ENCODE data around the gene PIGB. TPM values are rescaled to one million over a fixed set of nuclear protein-coding genes. Genes with fewer than 3 reads are reported as not detected.
A peak's percentile ranks its signal among the peaks of the same experiment; 100 is the strongest.
"Not testable (repeated sequence)": the region's sequence is repeated elsewhere in the genome, so short reads cannot be mapped to it uniquely, and the experiment has no call there.

The PIGB gene
- total RNA-seq, 1 donor from 2014 or later = 9.1 TPM

GRCh38 chr15:55297315-55297714 lies 21.7 kb upstream of the PIGB start:
- no peak for DNase-seq (ENCODE audit: low read depth in 2 of 2)

DNA sequence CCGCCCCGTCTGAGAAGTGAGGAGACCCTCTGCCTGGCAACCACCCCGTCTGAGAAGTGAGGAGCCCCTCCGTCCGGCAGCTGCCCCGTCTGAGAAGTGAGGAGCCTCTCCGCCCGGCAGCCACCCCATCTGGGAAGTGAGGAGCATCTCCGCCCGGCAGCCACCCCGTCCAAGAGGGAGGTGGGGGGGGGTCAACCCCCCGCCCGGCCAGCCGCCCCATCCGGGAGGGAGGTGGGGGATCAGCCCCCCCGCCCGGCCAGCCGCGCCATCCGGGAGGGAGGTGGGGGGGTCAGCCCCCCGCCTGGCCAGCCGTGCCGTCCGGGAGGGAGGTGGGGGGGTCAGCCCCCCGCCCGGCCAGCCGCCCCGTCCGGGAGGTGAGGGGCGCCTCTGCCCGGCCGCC lies 16.2 kb upstream of the PIGB start:
- not testable (repeated sequence) for DNase-seq (ENCODE audit: low read depth in 2 of 2)

GRCh38 chr15:55319537-55320237 lies 665 bp downstream of the PIGB start:
- DNase-seq (ENCODE audit: low read depth in 2 of 2) = no peak

- no peak for DNase-seq (ENCODE audit: low read depth in 2 of 2)
Measured at GRCh38 chr15:55320238-55320550, 1.2 kb downstream of the PIGB start.

GRCh38 chr15:55320963-55321362 lies 1.9 kb downstream of the PIGB start:
- DNase-seq (ENCODE audit: low read depth in 2 of 2) = no peak

DNA sequence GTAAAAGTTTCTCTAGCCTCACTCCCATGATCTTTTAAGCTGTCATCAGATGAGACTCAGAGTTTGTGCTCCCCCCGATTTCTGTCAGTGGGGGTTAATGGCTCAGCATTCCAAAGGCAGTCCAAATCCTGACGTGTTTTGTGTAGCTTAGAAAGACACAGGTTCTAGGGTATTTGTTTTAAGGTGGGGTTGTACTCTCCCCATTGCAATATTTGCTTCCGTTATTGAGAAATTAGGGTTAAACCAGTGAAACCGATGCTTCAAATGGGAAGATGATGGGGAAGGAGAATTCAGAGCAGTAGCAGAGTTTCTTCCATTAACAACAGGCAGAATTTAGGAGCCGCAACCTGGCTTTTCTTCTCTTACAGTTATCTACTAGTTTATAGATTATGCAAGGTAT lies 3.4 kb downstream of the PIGB start:
- no peak for DNase-seq (ENCODE audit: low read depth in 2 of 2)

DNA sequence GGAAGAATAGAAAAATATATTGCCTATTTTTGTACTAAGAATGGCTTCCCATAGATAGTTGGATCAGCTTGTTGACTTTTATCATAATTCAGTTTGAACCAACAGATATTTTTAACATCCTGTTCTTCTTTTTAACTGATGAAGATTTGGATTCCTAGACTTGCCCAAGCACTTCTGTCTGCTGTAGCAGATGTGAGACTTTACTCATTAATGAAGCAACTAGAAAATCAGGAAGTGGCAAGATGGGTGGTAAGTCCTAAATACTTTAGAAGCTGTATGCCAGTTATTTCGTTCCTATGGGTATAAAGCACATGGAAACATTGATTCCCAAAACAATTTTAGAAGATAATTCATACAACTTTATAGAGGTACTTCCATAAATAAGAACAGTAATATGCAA lies 8.4 kb downstream of the PIGB start:
- no peak for DNase-seq (ENCODE audit: low read depth in 2 of 2)

- DNase-seq (ENCODE audit: low read depth in 2 of 2) = no peak
Measured at GRCh38 chr15:55334371-55334770, 15.3 kb downstream of the PIGB start.

GRCh38 chr15:55334997-55335396 lies 16.0 kb downstream of the PIGB start:
- DNase-seq (ENCODE audit: low read depth in 2 of 2) = no peak

DNA sequence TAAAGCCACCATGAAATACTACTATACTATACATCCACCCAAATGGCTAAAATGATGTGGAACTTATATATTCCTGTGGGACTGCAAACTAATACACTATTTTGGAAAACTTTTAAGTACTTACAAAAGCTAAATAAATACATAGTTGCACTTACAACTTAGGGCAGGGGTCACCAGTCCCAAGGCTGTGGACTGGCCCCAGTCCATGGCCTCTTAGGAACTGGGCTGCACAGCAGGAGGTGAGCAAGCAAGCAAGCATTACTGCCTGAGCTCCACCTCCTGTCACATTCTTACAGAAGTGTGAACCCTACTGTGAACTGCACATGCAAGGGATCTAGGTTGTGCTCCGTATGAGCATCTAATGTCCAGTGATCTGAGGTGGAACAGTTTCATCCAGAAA lies 18.1 kb downstream of the PIGB start:
- DNase-seq (ENCODE audit: low read depth in 2 of 2) = no peak

- DNase-seq (ENCODE audit: low read depth in 2 of 2) = no peak
Measured at GRCh38 chr15:55343168-55343567, 24.1 kb downstream of the PIGB start.

GRCh38 chr15:55344206-55344605 lies 25.2 kb downstream of the PIGB start:
- DNase-seq (ENCODE audit: low read depth in 2 of 2) = no peak

DNA sequence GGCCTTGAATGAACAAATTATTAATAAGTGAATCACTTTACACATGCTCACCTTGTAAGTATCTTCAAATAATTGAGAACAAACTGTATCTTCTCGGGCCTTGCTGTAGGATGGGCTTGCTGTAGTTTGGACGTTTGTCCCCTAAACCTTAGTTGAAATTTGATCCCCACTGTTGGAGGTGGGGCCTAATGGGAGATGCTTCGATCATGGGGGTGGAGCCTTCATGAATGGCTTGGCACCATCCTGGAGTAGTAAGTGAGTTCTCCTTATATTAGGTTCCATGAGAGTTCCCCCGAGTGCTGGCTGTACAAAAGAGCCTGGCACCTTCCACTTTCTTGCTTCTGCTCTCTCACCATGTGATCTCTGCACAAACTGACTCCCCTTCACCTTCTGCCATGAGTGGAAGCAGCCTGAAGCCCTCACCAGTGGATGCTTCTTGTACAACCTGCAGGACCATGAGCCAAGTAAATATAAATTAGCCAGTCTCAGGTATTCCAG lies 29.3 kb downstream of the PIGB start:
- no peak for DNase-seq (ENCODE audit: low read depth in 2 of 2)

GRCh38 chr15:55349282-55349681 lies 30.3 kb downstream of the PIGB start:
- no peak for DNase-seq (ENCODE audit: low read depth in 2 of 2)

GRCh38 chr15:55353025-55353424 lies 34.0 kb downstream of the PIGB start:
- DNase-seq (ENCODE audit: low read depth in 2 of 2) = no peak

- DNase-seq (ENCODE audit: low read depth in 2 of 2) = no peak
Measured at GRCh38 chr15:55356985-55357585, 38.1 kb downstream of the PIGB start.

- DNase-seq (ENCODE audit: low read depth in 2 of 2) = peak in 1 of 2 donors; percentile 5
Measured at GRCh38 chr15:55357774-55358173, 38.8 kb downstream of the PIGB start.

- no peak for DNase-seq (ENCODE audit: low read depth in 2 of 2)
Measured at GRCh38 chr15:55358471-55358870, 39.4 kb downstream of the PIGB start.

DNA sequence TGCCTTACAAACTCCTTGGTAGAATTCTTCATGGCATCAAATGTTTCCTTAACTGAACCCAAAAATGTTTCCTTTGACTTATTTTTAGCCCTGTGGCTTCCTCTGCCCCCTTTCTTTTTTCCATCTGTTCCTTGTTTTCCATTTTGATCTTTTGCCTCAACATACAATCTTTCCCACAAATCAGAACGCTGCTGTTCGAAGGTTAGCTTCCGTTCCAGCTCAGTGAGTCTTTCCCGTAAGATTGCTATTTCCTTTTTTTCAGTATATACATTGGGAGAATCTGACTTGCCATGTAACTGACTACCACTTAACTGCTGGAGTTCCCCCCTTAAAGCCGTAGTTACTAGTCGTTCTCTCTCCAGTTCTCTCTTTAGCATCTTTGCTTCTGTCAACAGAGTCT lies 41.2 kb downstream of the PIGB start:
- peak in 1 of 2 donors; percentile 31 for DNase-seq (ENCODE audit: low read depth in 2 of 2)

- no peak for DNase-seq (ENCODE audit: low read depth in 2 of 2)
Measured at GRCh38 chr15:55361048-55361447, 42.0 kb downstream of the PIGB start.

- no peak for DNase-seq (ENCODE audit: low read depth in 2 of 2)
Measured at GRCh38 chr15:55362641-55363040, 43.6 kb downstream of the PIGB start.

DNA sequence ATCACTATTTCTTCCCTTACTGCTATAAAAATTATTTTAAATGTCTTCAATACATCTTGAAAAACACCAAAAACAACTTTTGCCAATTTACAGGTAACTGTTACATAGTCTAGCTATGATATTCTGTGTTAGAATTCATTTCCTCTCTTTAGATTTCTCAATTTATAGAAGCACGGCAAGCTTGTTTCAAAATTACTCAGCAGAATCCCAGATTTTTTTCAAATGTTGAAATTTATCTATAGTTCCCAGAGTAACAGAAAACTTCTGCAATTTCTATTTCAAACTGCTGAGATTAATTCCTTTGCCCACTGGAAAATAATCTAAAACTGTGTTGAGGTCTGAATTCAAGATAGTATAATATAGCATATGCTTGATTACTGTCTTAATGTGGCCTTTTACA lies 48.0 kb downstream of the PIGB start:
- no peak for DNase-seq (ENCODE audit: low read depth in 2 of 2)

DNA sequence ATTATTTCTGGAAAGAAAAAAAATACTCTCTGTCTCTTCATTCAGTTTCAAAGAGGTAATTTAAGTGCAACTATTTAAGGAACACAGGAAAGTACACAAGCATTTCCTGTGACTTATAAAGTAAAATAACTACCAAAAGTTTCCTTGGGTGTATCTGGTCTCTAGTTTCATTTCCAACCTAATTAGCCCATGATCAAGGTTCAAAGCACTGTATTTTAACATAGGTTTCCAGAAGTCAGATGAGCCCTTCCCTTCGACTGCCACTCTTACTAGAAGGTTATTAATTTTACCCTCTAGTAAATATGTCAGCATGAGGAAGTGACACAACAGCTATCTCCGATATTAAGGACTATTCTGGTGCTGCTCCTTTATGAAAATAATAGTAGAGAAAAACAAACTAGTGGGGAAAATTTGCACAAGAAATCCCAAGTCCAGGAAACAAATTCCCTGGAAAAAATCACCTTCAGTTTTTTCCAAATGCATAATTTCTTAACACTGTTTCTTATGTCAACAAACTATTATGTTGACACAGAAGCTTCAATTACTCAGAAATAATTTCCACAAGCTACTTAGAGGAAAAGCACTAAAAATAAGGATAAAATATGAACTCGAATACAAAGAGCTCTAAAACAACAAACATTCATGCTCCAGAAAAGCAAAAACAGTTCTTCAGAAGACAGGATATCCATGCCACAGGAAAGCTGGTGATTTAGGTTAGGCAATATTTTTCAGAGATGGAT lies 53.8 kb downstream of the PIGB start:
- peak; percentile 14 to 67 for DNase-seq (ENCODE audit: low read depth in 2 of 2)

Data from dermis microvascular lymphatic vessel endothelial cell (primary cell).